GM12875 (cell line): ENCODE measurements around the gene NFATC1.

ENCODE experiments used
- H3K4me3 ChIP-seq: one replicate; pipeline ENCODE4 v1.5.1; 2011; ENCODE audit warnings: low read depth, low read length, control low read depth
- TF ChIP-seq, protein P1 (sequence below): IDR thresholded peaks from 2 replicates; pipeline ENCODE4 v1.5.1; 2011; ENCODE audit warnings: low read depth, mild to moderate bottlenecking, control low read depth, inconsistent platforms, low read length, moderate library complexity, borderline replicate concordance; ENCODE audit not compliant: insufficient read depth

NFATC1 gene

DNA sequence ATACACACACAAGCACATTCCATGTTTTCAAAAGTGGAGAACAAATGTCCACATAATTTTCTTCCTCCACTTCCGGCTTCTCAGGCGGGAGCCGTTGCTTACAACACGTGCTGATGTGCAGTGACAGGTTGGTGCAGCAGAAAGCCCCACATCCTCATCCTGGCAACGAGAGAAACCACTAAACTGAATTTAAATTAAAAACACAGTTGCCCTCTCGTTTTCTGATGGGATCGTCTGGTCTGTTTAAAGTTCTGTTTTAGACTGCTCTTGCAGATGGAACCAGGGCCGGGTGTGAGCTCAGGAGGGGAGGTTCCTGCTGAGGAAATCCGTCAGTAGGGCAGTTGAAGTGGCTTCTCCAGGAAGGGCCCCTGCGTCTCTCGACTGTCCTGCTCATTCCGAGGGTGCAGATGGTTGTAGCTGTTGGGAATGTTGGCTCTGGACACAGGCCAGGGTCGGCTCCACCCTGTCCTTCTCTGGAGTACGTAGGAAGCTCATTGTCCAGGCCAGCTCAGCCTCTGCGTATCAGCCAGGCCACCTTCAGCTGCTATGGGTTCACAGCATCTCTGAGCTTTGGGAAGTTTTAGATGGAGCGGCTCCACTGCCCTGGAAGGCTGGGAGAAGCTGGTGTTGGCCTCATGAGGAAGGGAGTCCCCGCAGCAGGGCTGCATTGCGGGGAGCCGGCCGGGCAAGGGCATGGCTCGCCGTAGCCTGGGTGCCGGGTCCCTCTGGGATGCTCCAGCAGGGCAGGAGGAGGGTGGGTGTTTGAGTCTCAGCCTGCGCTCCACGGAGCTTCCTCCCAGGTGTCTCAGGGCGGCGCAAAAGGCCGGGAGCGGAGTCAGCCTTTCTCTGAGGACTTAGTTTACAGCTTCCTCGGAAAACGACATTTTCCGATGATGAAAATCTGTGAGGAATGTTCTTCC, 58.3 kb downstream of the NFATC1 start:
- TF ChIP-seq, protein P1, sequence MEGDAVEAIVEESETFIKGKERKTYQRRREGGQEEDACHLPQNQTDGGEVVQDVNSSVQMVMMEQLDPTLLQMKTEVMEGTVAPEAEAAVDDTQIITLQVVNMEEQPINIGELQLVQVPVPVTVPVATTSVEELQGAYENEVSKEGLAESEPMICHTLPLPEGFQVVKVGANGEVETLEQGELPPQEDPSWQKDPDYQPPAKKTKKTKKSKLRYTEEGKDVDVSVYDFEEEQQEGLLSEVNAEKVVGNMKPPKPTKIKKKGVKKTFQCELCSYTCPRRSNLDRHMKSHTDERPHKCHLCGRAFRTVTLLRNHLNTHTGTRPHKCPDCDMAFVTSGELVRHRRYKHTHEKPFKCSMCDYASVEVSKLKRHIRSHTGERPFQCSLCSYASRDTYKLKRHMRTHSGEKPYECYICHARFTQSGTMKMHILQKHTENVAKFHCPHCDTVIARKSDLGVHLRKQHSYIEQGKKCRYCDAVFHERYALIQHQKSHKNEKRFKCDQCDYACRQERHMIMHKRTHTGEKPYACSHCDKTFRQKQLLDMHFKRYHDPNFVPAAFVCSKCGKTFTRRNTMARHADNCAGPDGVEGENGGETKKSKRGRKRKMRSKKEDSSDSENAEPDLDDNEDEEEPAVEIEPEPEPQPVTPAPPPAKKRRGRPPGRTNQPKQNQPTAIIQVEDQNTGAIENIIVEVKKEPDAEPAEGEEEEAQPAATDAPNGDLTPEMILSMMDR = no peak
- H3K4me3 ChIP-seq = no peak overlapping the region

DNA sequence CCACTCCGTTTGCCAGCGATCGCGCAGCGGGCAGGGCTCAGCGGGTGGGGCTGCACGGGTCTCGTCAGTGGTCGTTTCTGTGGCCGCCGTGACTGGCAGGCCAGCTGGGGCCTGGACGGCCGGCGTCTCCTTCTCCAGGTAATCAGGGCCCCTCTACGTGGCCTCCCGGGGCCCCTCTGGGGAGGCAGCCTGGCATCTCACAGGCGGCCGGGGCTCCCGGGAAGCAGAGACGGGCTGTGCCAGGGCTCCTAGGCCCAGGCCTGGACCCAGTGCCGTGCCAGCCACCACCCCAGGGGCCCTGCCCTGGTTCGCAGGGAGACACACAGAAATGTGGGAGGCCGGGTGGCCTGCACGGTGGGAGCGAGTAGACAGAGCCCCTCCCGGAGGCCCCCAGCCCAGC, 59.5 kb downstream of the NFATC1 start:
- TF ChIP-seq, protein P1 = no peak
- H3K4me3 ChIP-seq = no peak overlapping the region

DNA sequence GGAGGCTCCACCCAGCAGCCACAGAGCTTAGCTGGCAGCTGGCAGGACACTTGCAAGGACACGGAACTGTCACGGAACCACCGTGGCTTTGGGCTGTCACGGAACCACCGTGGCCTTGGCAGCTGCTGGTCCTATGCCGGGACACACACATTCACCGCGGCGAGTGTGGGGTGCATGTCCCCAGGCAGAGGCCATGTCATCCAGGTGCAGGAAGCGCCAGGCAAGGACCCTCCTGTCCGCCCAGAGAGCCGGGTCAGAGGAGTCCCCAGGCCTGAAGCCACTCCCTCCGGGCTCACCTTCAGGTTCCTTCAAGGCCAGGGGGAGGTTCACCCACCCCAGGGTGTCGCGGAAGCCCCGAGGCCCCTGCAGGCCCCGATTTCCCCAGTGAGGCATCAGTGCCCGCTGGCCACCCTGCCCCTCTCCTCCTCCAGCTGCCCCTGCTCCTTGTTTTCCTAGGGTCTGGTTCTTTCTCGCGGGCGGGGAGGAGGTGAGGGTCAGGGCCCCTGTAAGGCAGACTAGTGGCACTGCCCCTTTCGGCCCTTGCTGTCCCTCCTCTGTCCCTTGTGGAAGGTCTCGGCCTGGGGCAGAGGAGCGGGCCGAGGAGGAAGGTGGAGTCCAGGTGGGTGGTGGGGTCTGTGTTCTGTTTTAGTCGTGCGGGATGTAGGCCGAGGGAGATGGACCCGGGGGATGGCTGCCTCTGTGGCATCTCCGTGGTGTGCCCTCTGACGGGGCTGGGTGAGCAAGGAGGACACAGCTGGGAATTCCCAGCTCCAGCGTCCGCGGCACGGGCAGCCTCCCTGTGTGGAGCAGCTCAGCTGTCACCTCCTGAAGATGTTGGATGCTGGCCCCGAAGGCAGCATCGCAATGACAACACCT, 60.6 kb downstream of the NFATC1 start:
- TF ChIP-seq, protein P1 = no peak
- no peak overlapping the region for H3K4me3 ChIP-seq

DNA sequence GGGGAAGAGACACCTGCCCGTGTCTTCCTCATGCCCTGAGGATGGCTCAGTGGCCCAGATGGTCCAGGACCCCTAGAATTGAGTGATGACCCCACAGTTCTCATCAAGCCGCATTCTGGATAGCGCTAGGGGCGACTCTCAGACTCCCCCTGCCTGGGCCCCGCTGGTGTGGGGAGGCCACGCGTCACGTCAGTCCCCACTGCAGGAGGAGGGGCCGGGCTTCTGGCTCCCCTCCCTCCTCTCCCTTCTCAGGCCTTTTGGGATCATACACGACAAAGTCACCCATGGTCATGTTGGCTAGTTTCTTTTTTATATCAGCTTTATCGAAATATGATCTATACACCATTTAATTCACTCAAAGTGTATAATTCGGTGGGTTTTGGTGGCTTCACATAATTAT, 61.5 kb downstream of the NFATC1 start:
- H3K4me3 ChIP-seq = no peak overlapping the region
- TF ChIP-seq, protein P1 = no peak

DNA sequence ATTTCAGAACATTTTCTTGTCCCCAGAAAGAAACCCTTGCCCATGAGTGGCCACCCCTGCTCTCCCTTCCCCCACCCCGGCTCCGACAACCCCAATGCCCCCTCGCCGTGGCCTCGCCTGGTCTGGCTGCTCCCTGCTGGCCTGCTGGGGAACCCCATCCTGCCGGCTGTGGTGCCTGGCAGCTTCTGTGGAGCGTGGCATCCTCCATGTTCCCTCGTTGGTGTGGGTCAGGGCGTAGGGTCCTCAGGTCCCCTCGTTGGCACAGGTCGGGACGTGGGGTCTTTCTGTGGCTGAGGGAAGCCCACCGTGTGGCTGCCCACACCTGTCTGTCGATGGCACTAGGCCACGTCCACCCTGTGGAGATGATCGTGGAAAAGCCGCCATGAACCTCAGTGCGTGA, 61.9 kb downstream of the NFATC1 start:
- TF ChIP-seq, protein P1 = no peak
- H3K4me3 ChIP-seq = no peak overlapping the region

DNA sequence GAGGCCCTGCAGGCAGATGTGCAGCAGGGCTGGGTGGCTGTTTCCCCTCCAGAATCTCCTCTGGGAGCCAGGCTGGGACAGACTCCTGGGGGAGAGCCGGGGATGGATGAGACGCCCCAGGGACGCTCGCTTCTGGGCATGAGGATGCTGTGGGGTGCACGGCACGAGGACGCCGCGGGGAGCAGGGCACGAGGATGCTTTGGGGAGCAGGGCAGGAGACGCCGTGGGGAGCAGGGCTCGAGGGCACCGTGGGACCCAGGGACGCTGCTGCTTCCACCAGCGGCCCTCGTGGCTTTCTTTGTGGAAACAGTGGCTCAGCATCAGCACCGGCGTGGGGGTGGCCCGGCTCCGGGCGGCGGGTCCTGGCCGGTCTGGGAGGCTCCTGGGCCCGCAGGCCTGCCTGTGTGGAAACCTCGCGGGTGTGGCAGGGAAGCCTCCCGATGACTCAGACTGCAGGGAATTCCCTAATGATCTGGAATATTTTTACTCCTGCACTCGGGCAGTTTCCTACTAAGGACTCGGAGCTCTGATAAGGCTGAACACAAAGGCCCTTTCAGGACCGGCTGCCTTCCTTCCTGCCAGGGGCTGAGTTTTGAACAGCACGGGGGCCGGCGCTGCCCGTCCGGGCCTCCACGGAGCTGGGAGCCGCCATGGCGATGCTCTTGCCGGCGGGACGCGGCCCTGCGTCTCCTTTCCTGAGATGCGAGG, 62.6 kb downstream of the NFATC1 start:
- H3K4me3 ChIP-seq = no peak overlapping the region

More for the DNA sequence above, 62.6 kb downstream of the NFATC1 start:
- TF ChIP-seq, protein P1 = no peak
